CD4-positive, alpha-beta T cell treated with Interleukin-4 for 1 hour (primary cell): Measurements from ENCODE around the gene OR5B2.
"Not testable (repeated sequence)": the region's sequence is repeated elsewhere in the genome, so short reads cannot be mapped to it uniquely, and the experiment has no call there.

ENCODE experiments used
- DNase-seq, 2 donors: peaks; one replicate each; pipeline ENCODE4 v3.0.0-alpha.2; 2020 to 2022

OR5B2 gene

GRCh38 chr11:58428021-58428420 is at the start of gene OR5B2:
TSS of gene OR5B2 (minus strand) at chr11:58428121. CDS start at chr11:58423261, 4,860 bp downstream.
- DNase-seq = no peak

- no peak for DNase-seq
These were observed 44.0 kb upstream of the OR5B2 start for GRCh38 chr11:58471892-58472291.

- no peak for DNase-seq
These were observed 38.4 kb upstream of the OR5B2 start for GRCh38 chr11:58466293-58466692.

GRCh38 chr11:58465690-58466089 is 37.8 kb upstream of the OR5B2 start:
- DNase-seq = no peak

- DNase-seq = no peak
These were observed 23.7 kb upstream of the OR5B2 start for GRCh38 chr11:58451585-58451984.

GRCh38 chr11:58446294-58446693 is 18.4 kb upstream of the OR5B2 start:
- DNase-seq = no peak

GRCh38 chr11:58444300-58444699 is 16.4 kb upstream of the OR5B2 start:
- no peak for DNase-seq

- DNase-seq = no peak
These were observed 14.2 kb upstream of the OR5B2 start, which contains the start of gene OR5B12 for GRCh38 chr11:58442136-58442535. TSS of gene OR5B12 (minus strand) at chr11:58442236. CDS start at chr11:58440151, 2,085 bp downstream.

- DNase-seq = no peak
These were observed 10.6 kb upstream of the OR5B2 start for GRCh38 chr11:58438486-58438885.

- DNase-seq = no peak
These were observed 6.3 kb upstream of the OR5B2 start for GRCh38 chr11:58434217-58434616.

GRCh38 chr11:58433638-58434203 is 5.8 kb upstream of the OR5B2 start:
- no peak for DNase-seq

GRCh38 chr11:58429273-58429672 is 1.4 kb upstream of the OR5B2 start:
- DNase-seq = no peak

GRCh38 chr11:58406774-58407173 is 21.1 kb downstream of the OR5B2 start, which contains the start of gene OR5B3:
TSS of gene OR5B3 (minus strand) at chr11:58406874. CDS start at chr11:58403409, 3,465 bp downstream.
- no peak for DNase-seq

- not testable (repeated sequence) for DNase-seq
These were observed 28.3 kb downstream of the OR5B2 start for GRCh38 chr11:58399622-58400021.

- no peak for DNase-seq
These were observed 32.3 kb downstream of the OR5B2 start for GRCh38 chr11:58395581-58395980.

GRCh38 chr11:58394195-58394594 is 33.7 kb downstream of the OR5B2 start:
- DNase-seq = no peak

GRCh38 chr11:58392746-58393145 is 35.2 kb downstream of the OR5B2 start:
- DNase-seq = no peak

GRCh38 chr11:58391879-58392278 is 36.0 kb downstream of the OR5B2 start:
- DNase-seq = no peak

GRCh38 chr11:58390551-58391063 is 37.3 kb downstream of the OR5B2 start:
- DNase-seq = no peak
